GM20431 (cell line): ENCODE results near the gene IL17RA.

Experiments
- in situ Hi-C: fragments of 300-500 bp; cut with MseI, MboI; formaldehyde crosslinking; loops from one replicate; pipeline ENCODE4 v1.15.0; 2020; ENCODE audit warnings: low sequenced_read_pairs; ENCODE audit not compliant: unreplicated experiment

The IL17RA gene

GRCh38 chr22:17077255-17077654, 7.5 kb upstream of the IL17RA start:
- in situ Hi-C loops = no loop called here

- in situ Hi-C loops = no loop called here
Observed at GRCh38 chr22:17079572-17079971, 5.2 kb upstream of the IL17RA start.

GRCh38 chr22:17083255-17083654, 1.5 kb upstream of the IL17RA start:
- in situ Hi-C loops = no loop called here

GRCh38 chr22:17083811-17084441, 874 bp upstream of the IL17RA start:
- in situ Hi-C loops = no loop called here

GRCh38 chr22:17085277-17086181, 729 bp downstream of the IL17RA start:
- in situ Hi-C loops = no loop called here

- in situ Hi-C loops = no loop called here
Observed at GRCh38 chr22:17086296-17086695, 1.5 kb downstream of the IL17RA start.

GRCh38 chr22:17086788-17087497, 2.1 kb downstream of the IL17RA start:
- in situ Hi-C loops = no loop called here

GRCh38 chr22:17087498-17088131, 2.8 kb downstream of the IL17RA start:
- in situ Hi-C loops = no loop called here

- in situ Hi-C loops = no loop called here
Observed at GRCh38 chr22:17090550-17090949, 5.8 kb downstream of the IL17RA start.

GRCh38 chr22:17091851-17092250, 7.1 kb downstream of the IL17RA start:
- in situ Hi-C loops = no loop called here

GRCh38 chr22:17093081-17093480, 8.3 kb downstream of the IL17RA start:
- in situ Hi-C loops = no loop called here

GRCh38 chr22:17095538-17095937, 10.7 kb downstream of the IL17RA start:
- in situ Hi-C loops = no loop called here

GRCh38 chr22:17096071-17096470, 11.3 kb downstream of the IL17RA start:
- in situ Hi-C loops = no loop called here

- in situ Hi-C loops = no loop called here
Observed at GRCh38 chr22:17097062-17097461, 12.3 kb downstream of the IL17RA start.

GRCh38 chr22:17097701-17098100, 12.9 kb downstream of the IL17RA start:
- in situ Hi-C loops = no loop called here

- in situ Hi-C loops = no loop called here
Observed at GRCh38 chr22:17098379-17098819, 13.6 kb downstream of the IL17RA start.

- in situ Hi-C loops = no loop called here
Observed at GRCh38 chr22:17100621-17101020, 15.8 kb downstream of the IL17RA start.

- in situ Hi-C loops = no loop called here
Observed at GRCh38 chr22:17101475-17102296, 16.9 kb downstream of the IL17RA start.

GRCh38 chr22:17102297-17102667, 17.5 kb downstream of the IL17RA start:
- in situ Hi-C loops = no loop called here

GRCh38 chr22:17103351-17103750, 18.6 kb downstream of the IL17RA start:
- in situ Hi-C loops = no loop called here
